ENCODE data around the gene SYNGR2.
A peak's percentile ranks its signal among the peaks of the same experiment; 100 is the strongest.

Gene SYNGR2

DNA sequence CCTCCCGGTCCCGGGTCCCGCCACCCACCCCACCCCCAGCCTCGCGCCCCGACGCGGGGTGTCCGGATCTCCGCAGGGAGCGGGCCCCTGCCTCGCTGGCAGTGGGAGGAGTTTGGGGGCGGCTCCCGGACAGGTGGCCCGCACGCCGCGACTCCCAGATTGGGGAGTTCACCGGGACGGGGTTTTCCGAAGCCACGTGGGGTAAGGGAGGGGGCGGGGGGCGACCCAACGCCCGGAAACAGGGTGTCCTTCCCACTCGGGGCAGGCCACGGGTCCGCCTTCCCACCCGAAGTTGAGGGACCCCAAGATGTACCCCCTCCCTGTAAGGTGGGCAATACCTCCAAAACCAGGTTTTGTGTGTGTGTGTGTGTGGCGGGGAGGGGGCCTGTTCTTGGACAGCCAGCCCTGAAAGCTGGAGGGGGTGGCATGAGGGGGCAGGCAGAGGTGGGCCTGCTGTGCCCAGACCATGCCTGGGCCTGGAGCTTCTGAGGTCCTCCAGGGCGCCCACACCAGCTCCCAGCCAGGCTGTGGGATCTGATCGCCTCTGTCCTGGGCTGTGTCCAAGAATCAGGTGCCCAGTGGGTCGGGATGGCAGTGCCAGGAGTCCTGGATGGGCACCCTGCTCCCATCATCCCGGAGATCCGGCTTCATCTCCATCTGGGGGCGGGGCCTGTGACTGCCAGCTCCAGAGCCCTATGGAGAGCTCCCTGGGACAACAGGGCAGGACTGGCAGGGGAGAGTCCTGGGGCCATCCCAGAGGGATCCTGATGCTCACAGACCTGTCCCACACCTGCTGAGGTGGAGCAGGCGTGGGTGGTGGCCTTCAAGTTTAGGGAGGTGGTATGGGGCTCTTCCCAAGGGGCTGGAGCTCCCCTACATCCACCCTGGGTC lies 767 bp downstream of the SYNGR2 start (continued):
- TF ChIP-seq, protein P1, sequence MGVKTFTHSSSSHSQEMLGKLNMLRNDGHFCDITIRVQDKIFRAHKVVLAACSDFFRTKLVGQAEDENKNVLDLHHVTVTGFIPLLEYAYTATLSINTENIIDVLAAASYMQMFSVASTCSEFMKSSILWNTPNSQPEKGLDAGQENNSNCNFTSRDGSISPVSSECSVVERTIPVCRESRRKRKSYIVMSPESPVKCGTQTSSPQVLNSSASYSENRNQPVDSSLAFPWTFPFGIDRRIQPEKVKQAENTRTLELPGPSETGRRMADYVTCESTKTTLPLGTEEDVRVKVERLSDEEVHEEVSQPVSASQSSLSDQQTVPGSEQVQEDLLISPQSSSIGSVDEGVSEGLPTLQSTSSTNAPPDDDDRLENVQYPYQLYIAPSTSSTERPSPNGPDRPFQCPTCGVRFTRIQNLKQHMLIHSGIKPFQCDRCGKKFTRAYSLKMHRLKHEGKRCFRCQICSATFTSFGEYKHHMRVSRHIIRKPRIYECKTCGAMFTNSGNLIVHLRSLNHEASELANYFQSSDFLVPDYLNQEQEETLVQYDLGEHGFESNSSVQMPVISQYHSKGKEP (tag by site-specific recombination; IDR thresholded peaks at IDR 0.05) = no peak
- TF ChIP-seq SP2 (tag by site-specific recombination; IDR thresholded peaks at IDR 0.05) (peak; percentile 44), SALL2 (tag by site-specific recombination; IDR thresholded peaks at IDR 0.05; ENCODE audit: borderline replicate concordance) (no peak), ZNF366 (tag by site-specific recombination; conservative IDR thresholded peaks at IDR 0.05) (no peak), ZXDB (tag by site-specific recombination; IDR thresholded peaks at IDR 0.05) (no peak), ZNF19 (tag by site-specific recombination; IDR thresholded peaks at IDR 0.05; ENCODE audit: low read depth) (no peak), BCL11B (tag by site-specific recombination; IDR thresholded peaks at IDR 0.05; ENCODE audit: low read depth) (no peak), GLI4 (tag by site-specific recombination; IDR thresholded peaks at IDR 0.05) (no peak), ZNF423 (tag by site-specific recombination; IDR thresholded peaks at IDR 0.05) (peak; percentile 52; the same call in 1 of the 2 replicates), KLF7 (tag by site-specific recombination; IDR thresholded peaks at IDR 0.05; ENCODE audit: borderline replicate concordance) (no peak), ZBTB7A (tag by site-specific recombination; IDR thresholded peaks at IDR 0.05; ENCODE audit: low read depth) (no peak), SCRT1 (tag by site-specific recombination; IDR thresholded peaks at IDR 0.05; ENCODE audit: borderline replicate concordance) (no peak)
- TF ChIP-seq, protein P2, sequence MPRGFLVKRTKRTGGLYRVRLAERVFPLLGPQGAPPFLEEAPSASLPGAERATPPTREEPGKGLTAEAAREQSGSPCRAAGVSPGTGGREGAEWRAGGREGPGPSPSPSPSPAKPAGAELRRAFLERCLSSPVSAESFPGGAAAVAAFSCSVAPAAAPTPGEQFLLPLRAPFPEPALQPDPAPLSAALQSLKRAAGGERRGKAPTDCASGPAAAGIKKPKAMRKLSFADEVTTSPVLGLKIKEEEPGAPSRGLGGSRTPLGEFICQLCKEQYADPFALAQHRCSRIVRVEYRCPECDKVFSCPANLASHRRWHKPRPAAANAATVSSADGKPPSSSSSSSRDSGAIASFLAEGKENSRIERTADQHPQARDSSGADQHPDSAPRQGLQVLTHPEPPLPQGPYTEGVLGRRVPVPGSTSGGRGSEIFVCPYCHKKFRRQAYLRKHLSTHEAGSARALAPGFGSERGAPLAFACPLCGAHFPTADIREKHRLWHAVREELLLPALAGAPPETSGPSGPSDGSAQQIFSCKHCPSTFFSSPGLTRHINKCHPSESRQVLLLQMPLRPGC (tag by site-specific recombination; IDR thresholded peaks at IDR 0.05) = no peak

GRCh38 chr17:78170692-78171590 lies 2.6 kb downstream of the SYNGR2 start:
- ChIA-PET POLR2A (interaction anchor here (0.6 to 4.6 kb wide), 7 partner anchors 9 to 1608 kb away, joined by 3 to 47 read pairs (median 8); partner anchors contain the start of genes AFMID and TK1), CTCF (interaction anchor here (0.6 to 8.1 kb wide), 6 partner anchors 15 to 459 kb away, joined by 3 to 94 read pairs (median 11); partner anchors contain the start of genes AFMID and TK1)
- Histone ChIP-seq H3K4me3 (ENCODE audit: low read depth, low read length) (no peak overlapping the region), H3K27ac (ENCODE audit: extremely low read depth, low read depth, low read length) (no peak overlapping the region), H3K4me1 (ENCODE audit: control insufficient read depth, insufficient read depth, low read length) (no peaks in the 10 kb centered on the region; the same call in 1 of the 2 replicates), H3K36me3 (ENCODE audit: control insufficient read depth in 2 of 2, insufficient read depth in 1 of 2, low read length in 2 of 2) (peaks cover 6 to 58% of the 10 kb centered on the region in 2 experiments; a peak in 2 of 3 replicates), H3K9me3 (ENCODE audit: control insufficient read depth, insufficient read depth, low read depth, low read length) (no peaks in the 10 kb centered on the region)
- TF ChIP-seq ZNF248 (tag by site-specific recombination; IDR thresholded peaks at IDR 0.05) (no peak), ZBTB48 (tag by site-specific recombination; IDR thresholded peaks at IDR 0.05) (no peak), ZNF132 (tag by site-specific recombination; IDR thresholded peaks at IDR 0.05; ENCODE audit: borderline replicate concordance) (no peak), HIC1 (tag by site-specific recombination; IDR thresholded peaks at IDR 0.05) (peak; percentile 71), ZNF394 (tag by site-specific recombination; IDR thresholded peaks at IDR 0.05; ENCODE audit: borderline replicate concordance) (no peak)
- TF ChIP-seq, protein P3, sequence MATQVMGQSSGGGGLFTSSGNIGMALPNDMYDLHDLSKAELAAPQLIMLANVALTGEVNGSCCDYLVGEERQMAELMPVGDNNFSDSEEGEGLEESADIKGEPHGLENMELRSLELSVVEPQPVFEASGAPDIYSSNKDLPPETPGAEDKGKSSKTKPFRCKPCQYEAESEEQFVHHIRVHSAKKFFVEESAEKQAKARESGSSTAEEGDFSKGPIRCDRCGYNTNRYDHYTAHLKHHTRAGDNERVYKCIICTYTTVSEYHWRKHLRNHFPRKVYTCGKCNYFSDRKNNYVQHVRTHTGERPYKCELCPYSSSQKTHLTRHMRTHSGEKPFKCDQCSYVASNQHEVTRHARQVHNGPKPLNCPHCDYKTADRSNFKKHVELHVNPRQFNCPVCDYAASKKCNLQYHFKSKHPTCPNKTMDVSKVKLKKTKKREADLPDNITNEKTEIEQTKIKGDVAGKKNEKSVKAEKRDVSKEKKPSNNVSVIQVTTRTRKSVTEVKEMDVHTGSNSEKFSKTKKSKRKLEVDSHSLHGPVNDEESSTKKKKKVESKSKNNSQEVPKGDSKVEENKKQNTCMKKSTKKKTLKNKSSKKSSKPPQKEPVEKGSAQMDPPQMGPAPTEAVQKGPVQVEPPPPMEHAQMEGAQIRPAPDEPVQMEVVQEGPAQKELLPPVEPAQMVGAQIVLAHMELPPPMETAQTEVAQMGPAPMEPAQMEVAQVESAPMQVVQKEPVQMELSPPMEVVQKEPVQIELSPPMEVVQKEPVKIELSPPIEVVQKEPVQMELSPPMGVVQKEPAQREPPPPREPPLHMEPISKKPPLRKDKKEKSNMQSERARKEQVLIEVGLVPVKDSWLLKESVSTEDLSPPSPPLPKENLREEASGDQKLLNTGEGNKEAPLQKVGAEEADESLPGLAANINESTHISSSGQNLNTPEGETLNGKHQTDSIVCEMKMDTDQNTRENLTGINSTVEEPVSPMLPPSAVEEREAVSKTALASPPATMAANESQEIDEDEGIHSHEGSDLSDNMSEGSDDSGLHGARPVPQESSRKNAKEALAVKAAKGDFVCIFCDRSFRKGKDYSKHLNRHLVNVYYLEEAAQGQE (tag by site-specific recombination; IDR thresholded peaks at IDR 0.05) = no peak
- TF ChIP-seq, protein P4, sequence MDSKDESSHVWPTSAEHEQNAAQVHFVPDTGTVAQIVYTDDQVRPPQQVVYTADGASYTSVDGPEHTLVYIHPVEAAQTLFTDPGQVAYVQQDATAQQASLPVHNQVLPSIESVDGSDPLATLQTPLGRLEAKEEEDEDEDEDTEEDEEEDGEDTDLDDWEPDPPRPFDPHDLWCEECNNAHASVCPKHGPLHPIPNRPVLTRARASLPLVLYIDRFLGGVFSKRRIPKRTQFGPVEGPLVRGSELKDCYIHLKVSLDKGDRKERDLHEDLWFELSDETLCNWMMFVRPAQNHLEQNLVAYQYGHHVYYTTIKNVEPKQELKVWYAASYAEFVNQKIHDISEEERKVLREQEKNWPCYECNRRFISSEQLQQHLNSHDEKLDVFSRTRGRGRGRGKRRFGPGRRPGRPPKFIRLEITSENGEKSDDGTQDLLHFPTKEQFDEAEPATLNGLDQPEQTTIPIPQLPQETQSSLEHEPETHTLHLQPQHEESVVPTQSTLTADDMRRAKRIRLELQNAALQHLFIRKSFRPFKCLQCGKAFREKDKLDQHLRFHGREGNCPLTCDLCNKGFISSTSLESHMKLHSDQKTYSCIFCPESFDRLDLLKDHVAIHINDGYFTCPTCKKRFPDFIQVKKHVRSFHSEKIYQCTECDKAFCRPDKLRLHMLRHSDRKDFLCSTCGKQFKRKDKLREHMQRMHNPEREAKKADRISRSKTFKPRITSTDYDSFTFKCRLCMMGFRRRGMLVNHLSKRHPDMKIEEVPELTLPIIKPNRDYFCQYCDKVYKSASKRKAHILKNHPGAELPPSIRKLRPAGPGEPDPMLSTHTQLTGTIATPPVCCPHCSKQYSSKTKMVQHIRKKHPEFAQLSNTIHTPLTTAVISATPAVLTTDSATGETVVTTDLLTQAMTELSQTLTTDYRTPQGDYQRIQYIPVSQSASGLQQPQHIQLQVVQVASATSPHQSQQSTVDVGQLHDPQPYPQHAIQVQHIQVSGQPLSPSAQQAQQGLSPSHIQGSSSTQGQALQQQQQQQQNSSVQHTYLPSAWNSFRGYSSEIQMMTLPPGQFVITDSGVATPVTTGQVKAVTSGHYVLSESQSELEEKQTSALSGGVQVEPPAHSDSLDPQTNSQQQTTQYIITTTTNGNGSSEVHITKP (tag by site-specific recombination; IDR thresholded peaks at IDR 0.05) = peak; percentile 66

All from HEK293 (cell line).